CD14-positive monocyte (primary cell): ENCODE results near the gene PSMB5. TPM values are rescaled to one million over a fixed set of nuclear protein-coding genes. Genes with fewer than 3 reads are reported as not detected.
A peak's percentile ranks its signal among the peaks of the same experiment; 100 is the strongest.

Source experiments
- DNase-seq, 3 donors: peaks; one replicate each; pipeline ENCODE4 v3.0.0-alpha.2; 2011 to 2022
- H2AFZ ChIP-seq: 2 replicates; pipeline ENCODE4 v1.6.0; 2012; ENCODE audit warnings: mild to moderate bottlenecking, low read depth, low read length, inconsistent platforms; ENCODE audit not compliant: insufficient read depth, poor library complexity, severe bottlenecking
- H3K27ac ChIP-seq, 2 donors: 1 replicate in 1 of 2; 2 replicates in 1 of 2; pipeline ENCODE4 v1.5.1; 2012 to 2013; ENCODE audit warnings: low read length in 2 of 2, control low read depth in 1 of 2, inconsistent platforms in 1 of 2, low read depth in 1 of 2, mild to moderate bottlenecking in 1 of 2
- H3K27me3 ChIP-seq, 2 donors: one replicate each; pipeline versions ENCODE4 v1.6.0 to v1.6.1; 2011 to 2013; ENCODE audit warnings: low read length in 2 of 2; ENCODE audit not compliant: control insufficient read depth in 2 of 2, insufficient read depth in 2 of 2
- H3K36me3 ChIP-seq, 2 donors: replicated peaks in 1 of 2; 1 replicate in 1 of 2; 2 replicates in 1 of 2; pipeline versions ENCODE4 v1.5.1 to v1.6.1; 2012 to 2013; ENCODE audit warnings: low read length in 2 of 2, control low read depth in 1 of 2, inconsistent platforms in 1 of 2, mild to moderate bottlenecking in 1 of 2; ENCODE audit not compliant: insufficient read depth in 2 of 2, control insufficient read depth in 1 of 2
- H3K4me1 ChIP-seq, 2 donors: 1 replicate in 1 of 2; 2 replicates in 1 of 2; pipeline versions ENCODE4 v1.5.1 to v1.6.1; 2012 to 2013; ENCODE audit warnings: low read length in 2 of 2, control low read depth in 1 of 2, inconsistent platforms in 1 of 2, mild to moderate bottlenecking in 1 of 2, moderate library complexity in 1 of 2; ENCODE audit not compliant: insufficient read depth in 2 of 2, control insufficient read depth in 1 of 2
- H3K4me2 ChIP-seq: replicated peaks from 2 replicates; pipeline ENCODE3; 2012; ENCODE audit warnings: low read length, moderate library complexity, mild to moderate bottlenecking; ENCODE audit not compliant: poor library complexity, severe bottlenecking; ENCODE audit errors: extremely low read depth
- H3K4me3 ChIP-seq, 3 experiments: fragments of 200-600 bp in 1 of 3; sonication (generic) in 1 of 3; replicated peaks in 1 of 3; 1 replicate in 2 of 3; 2 replicates in 1 of 3; pipeline ENCODE4 v1.5.1; 2011 to 2013; ENCODE audit warnings: low read length in 3 of 3, mild to moderate bottlenecking in 3 of 3, control low read depth in 2 of 3, low read depth in 2 of 3, inconsistent platforms in 1 of 3, moderate library complexity in 1 of 3
- H3K79me2 ChIP-seq: 2 replicates; pipeline ENCODE4 v1.6.0; 2012; ENCODE audit warnings: mild to moderate bottlenecking, control low read depth, inconsistent platforms, low read length, moderate library complexity; ENCODE audit not compliant: insufficient read depth
- H3K9ac ChIP-seq: 2 replicates; pipeline ENCODE4 v1.6.0; 2017; ENCODE audit warnings: low read length, mild to moderate bottlenecking; ENCODE audit not compliant: insufficient read depth, poor library complexity, severe bottlenecking
- H3K9me3 ChIP-seq, 2 donors: replicated peaks in 1 of 2; 1 replicate in 1 of 2; 2 replicates in 1 of 2; pipeline versions ENCODE4 v1.5.1 to v1.6.1; 2012 to 2013; ENCODE audit warnings: low read length in 2 of 2, control low read depth in 1 of 2; ENCODE audit not compliant: control insufficient read depth in 1 of 2, insufficient read depth in 1 of 2
- H4K20me1 ChIP-seq: 2 replicates; pipeline ENCODE4 v1.6.0; 2012; ENCODE audit warnings: mild to moderate bottlenecking, low read length, control low read depth, moderate library complexity; ENCODE audit not compliant: insufficient read depth
- H3K27ac Mint-ChIP-seq, 7 donors: one replicate each; pipeline ENCODE4 v1.8.0; 2020; ENCODE audit warnings: mild to moderate bottlenecking in 7 of 7, mixed read lengths in 7 of 7, moderate library complexity in 6 of 7, inconsistent platforms in 2 of 7
- H3K27me3 Mint-ChIP-seq, 3 donors: one replicate each; pipeline ENCODE4 v1.8.0; 2021 to 2022; ENCODE audit warnings: low read depth in 3 of 3, mild to moderate bottlenecking in 3 of 3, mixed read lengths in 3 of 3, moderate library complexity in 3 of 3, inconsistent platforms in 1 of 3
- H3K36me3 Mint-ChIP-seq, 2 donors: one replicate each; pipeline ENCODE4 v1.8.0; 2020; ENCODE audit warnings: mixed read lengths in 2 of 2, inconsistent platforms in 1 of 2, mild to moderate bottlenecking in 1 of 2
- H3K4me1 Mint-ChIP-seq: one replicate; pipeline ENCODE4 v1.8.0; 2020; ENCODE audit warnings: mild to moderate bottlenecking, mixed read lengths
- H3K4me3 Mint-ChIP-seq, 2 donors: one replicate each; pipeline ENCODE4 v1.8.0; 2020; ENCODE audit warnings: mild to moderate bottlenecking in 2 of 2, mixed read lengths in 2 of 2, moderate library complexity in 1 of 2
- H3K9me3 Mint-ChIP-seq, 7 donors: one replicate each; pipeline ENCODE4 v1.8.0; 2020 to 2022; ENCODE audit warnings: mixed read lengths in 7 of 7, mild to moderate bottlenecking in 6 of 7, moderate library complexity in 6 of 7, inconsistent platforms in 2 of 7
- WGBS: methylation state at CpG from one replicate; pipeline ENCODE4 v1.1.5; 2013; ENCODE audit warnings: missing lambda C conversion rate; ENCODE audit not compliant: insufficient coverage; 5-methylcytosine and 5-hydroxymethylcytosine counted together
- intact Hi-C, 2 donors: fragments of 100-400 bp; cut with micrococcal nuclease; formaldehyde crosslinking; loops; one replicate each; pipeline versions ENCODE4 v1.15.0 to v1.15.1; 2023
- polyA minus RNA-seq: library from RNA; depleted of rRNA, polyadenylated mRNA; stranded (reverse); fragments of >200 nt; gene quantifications from 2 replicates; pipeline ENCODE4 v1.2.3, GENCODE V29; 2012
- polyA plus RNA-seq, 3 donors: library from polyadenylated mRNA; depleted of rRNA in 1 of 3; unstranded in 2 of 3; stranded (reverse) in 1 of 3; fragments of 300-500 nt in 2 of 3; fragments of >200 nt in 1 of 3; fragmentation: Illumina TruSeq in 2 of 3; gene quantifications; 1 replicate in 2 of 3; 2 replicates in 1 of 3; pipeline ENCODE4 v1.2.3, GENCODE V29; 2012 to 2021
- total RNA-seq, 12 experiments: library from RNA in 1 of 12; stranded (reverse) in 1 of 12; fragments of 120-200 nt in 1 of 12; gene quantifications; one replicate each; pipeline ENCODE4 v1.2.4 and lab custom pipeline; 2013 to 2026; ENCODE audit warnings: mixed read lengths in 6 of 12, inconsistent platforms in 1 of 12
- TF ChIP-seq, protein P1 (sequence below): fragments of 200-600 bp; IDR thresholded peaks from one replicate; pipeline ENCODE4 v1.8.0; 2022; ENCODE audit warnings: antibody characterized with exemption, mild to moderate bottlenecking

The PSMB5 gene
- total RNA-seq (2013) = 33.0 TPM
- polyA plus RNA-seq = 10 to 100 TPM; 16.8 to 61.8 (median 57.6) TPM
- 16.5 and 22.4 TPM in 2 replicates for polyA minus RNA-seq
- total RNA-seq (lab: John Stamatoyannopoulos, UW) = 5.7 to 23.9 (median 10.4) reads per million in 11 experiments

DNA sequence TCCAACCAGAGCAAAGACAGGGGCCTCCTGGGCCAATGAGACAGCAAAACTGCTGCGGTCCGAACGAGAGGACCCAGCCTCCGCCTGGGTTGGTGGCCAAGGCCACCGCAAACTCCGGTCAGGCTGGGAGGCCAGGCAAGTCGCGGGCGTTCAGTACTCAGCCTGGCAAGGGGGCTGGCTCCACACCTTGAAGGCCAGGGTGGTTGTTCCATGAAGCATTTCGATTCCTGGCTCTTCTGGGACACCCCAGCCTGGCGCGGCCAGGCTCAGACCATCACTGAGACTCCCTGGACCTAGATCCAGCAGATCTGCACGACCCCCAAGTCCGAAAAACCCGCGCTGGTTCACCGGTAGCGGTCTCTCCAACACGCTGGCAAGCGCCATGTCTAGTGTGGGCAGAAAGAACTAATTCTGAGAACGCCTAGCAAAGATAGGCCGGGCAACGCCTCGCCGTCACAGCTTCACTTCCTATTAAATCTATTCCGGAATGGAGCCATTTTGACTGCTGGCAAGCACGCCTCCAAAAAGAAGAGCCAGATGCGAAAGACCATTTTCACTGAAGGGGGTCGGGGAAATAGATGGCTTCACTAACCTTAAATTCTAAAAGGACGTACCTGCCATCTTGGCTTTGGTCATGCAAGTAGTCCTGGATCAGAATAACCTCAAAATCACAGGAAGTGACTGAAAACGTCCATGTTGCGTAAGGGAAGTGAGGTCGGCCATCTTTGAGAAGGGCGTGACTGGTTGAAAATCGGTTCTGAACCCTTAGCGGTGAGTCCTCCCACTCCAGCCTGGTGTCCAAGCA, at the start of gene PSMB5:
Gene PSMB5 (minus strand): TSS at position 403 of the 805 bp plus-strand sequence. CDS start 19 bp downstream, at position 384.
- DNase-seq = peak; percentile 89 to 95 (median 91)
- H2AFZ ChIP-seq = peak within 1 kb of the TSS; percentile 99
- peak within 1 kb of the TSS; percentile 80 to 95 (median 88) for H3K4me3 ChIP-seq
- H3K9me3 Mint-ChIP-seq = no peaks in the 10 kb centered on the region
- H3K4me2 ChIP-seq = peak within 1 kb of the TSS; percentile 98
- peaks cover 19 to 31% of the 10 kb centered on the region in 2 donors for H3K36me3 Mint-ChIP-seq
- intact Hi-C loops = no loop called here
- no peaks in the 10 kb centered on the region for H4K20me1 ChIP-seq
- H3K4me1 Mint-ChIP-seq = peaks cover 14% of the 10 kb centered on the region
- H3K27ac ChIP-seq = peak within 1 kb of the TSS; percentile 69 to 96
- H3K4me1 ChIP-seq = peaks cover 15 to 16% of the 10 kb centered on the region in 2 donors
- H3K4me3 Mint-ChIP-seq = peak within 1 kb of the TSS; percentile 87 to 92
- H3K27me3 Mint-ChIP-seq = peaks cover 0 to 6% (median 0%) of the 10 kb centered on the region in 3 donors
- H3K36me3 ChIP-seq = peaks cover 22 to 25% of the 10 kb centered on the region in 2 donors
- TF ChIP-seq, protein P1, sequence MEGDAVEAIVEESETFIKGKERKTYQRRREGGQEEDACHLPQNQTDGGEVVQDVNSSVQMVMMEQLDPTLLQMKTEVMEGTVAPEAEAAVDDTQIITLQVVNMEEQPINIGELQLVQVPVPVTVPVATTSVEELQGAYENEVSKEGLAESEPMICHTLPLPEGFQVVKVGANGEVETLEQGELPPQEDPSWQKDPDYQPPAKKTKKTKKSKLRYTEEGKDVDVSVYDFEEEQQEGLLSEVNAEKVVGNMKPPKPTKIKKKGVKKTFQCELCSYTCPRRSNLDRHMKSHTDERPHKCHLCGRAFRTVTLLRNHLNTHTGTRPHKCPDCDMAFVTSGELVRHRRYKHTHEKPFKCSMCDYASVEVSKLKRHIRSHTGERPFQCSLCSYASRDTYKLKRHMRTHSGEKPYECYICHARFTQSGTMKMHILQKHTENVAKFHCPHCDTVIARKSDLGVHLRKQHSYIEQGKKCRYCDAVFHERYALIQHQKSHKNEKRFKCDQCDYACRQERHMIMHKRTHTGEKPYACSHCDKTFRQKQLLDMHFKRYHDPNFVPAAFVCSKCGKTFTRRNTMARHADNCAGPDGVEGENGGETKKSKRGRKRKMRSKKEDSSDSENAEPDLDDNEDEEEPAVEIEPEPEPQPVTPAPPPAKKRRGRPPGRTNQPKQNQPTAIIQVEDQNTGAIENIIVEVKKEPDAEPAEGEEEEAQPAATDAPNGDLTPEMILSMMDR = no peak
- no peaks in the 10 kb centered on the region for H3K9me3 ChIP-seq
- H3K9ac ChIP-seq = peak within 1 kb of the TSS; percentile 89
- WGBS = under 1% methylated on average over 25 of the region's 36 CpGs
- H3K27ac Mint-ChIP-seq = peak within 1 kb of the TSS; percentile 92 to 99 (median 97)
- H3K79me2 ChIP-seq = peaks cover 17% of the 10 kb centered on the region
- H3K27me3 ChIP-seq = no peaks in the 10 kb centered on the region

GRCh38 chr14:23080474-23080873, 45.8 kb upstream of the PSMB5 start:
- Mint-ChIP-seq H3K27ac (peak overlapping the region; percentile 48 to 94 (median 90)), H3K9me3 (no peaks in the 10 kb centered on the region), H3K4me1 (peaks cover 30% of the 10 kb centered on the region), H3K4me3 (no peak overlapping the region), H3K36me3 (peaks cover 68 to 90% of the 10 kb centered on the region in 2 donors), H3K27me3 (no peaks in the 10 kb centered on the region)
- Histone ChIP-seq H3K36me3 (peaks cover 90 to 97% of the 10 kb centered on the region in 2 donors), H3K9ac (no peak overlapping the region), H3K4me2 (no peak overlapping the region), H3K27me3 (no peaks in the 10 kb centered on the region), H4K20me1 (peaks cover 41% of the 10 kb centered on the region), H3K4me3 (no peak overlapping the region), H3K79me2 (peaks cover 53% of the 10 kb centered on the region), H3K9me3 (no peaks in the 10 kb centered on the region), H3K27ac (peak overlapping the region in 1 of 2 donors; percentile 75), H3K4me1 (peaks cover 25 to 41% of the 10 kb centered on the region in 2 donors), H2AFZ (no peak overlapping the region)
- no CpG with 5 or more reads among the region's 1 CpG for WGBS
- intact Hi-C loops = no loop called here
- TF ChIP-seq, protein P1 = no peak
- DNase-seq = no peak
